ENCODE measurements around the gene TBXA2R. TPM values are rescaled to one million over a fixed set of nuclear protein-coding genes. Genes with fewer than 3 reads are reported as not detected.

The TBXA2R gene
- total and polyA plus RNA-seq, 2 of the 8 experiments (the other 6 are each of a cell fraction or from before 2014, with no cell fraction given): 0.39 to 0.50 TPM

DNA sequence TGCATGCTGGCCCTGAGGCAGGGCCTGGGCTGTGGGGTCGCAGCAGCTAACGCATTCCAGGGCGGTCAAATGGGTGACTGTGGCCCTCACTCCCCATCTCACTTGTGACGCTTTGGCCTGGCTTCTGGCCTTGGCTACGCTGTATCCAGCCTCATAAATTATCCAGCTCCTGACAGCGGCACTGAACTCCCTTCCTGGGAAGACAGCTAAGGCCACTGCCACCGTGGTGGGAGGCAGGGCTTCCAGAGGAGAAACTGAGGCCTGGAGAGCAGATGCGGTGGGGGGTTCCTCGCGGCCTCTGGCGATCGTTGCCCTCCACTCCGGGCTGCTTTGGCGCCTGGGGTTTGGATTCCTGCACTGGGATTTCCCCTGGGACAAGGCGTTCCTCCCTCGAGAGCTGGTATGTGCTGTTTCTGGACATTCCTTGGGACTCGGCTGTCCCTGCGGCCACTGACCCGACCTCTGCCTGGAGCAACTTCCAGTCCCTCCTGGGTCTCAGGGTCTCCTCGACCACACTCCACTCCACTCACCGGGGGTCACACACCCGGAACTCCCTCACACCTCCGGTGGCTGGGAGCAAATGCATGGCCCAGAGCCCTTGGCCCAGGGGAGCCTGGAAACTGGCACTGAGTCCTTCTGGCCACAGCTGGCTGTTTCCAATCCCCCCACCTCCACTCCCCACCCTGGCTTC is 3.4 kb downstream of the TBXA2R start (continued):
- TF ChIP-seq CBX5 (IDR thresholded peaks at IDR 0.05; ENCODE audit: low read depth, low read length) (no peak), PHF8 (conservative IDR thresholded peaks at IDR 0.05; ENCODE audit: low read depth, low read length) (no peak), HDAC2 (IDR thresholded peaks at IDR 0.05; ENCODE audit: borderline replicate concordance in 1 of 2, low read depth in 2 of 2, low read length in 2 of 2) (no peak)
